GM12878 (cell line): ENCODE results near the gene GALNT6. TPM values are rescaled to one million over a fixed set of nuclear protein-coding genes. Genes with fewer than 3 reads are reported as not detected.
A peak's percentile ranks its signal among the peaks of the same experiment; 100 is the strongest.

Source experiments
- ATAC-seq: fragments of 200-7000 bp; cut with Tn5 transposase; 3 replicates; pipeline ENCODE4 v1.9.1; 2020; ENCODE audit warnings: mild to moderate bottlenecking, moderate library complexity
- BruUV-seq: library from RNA; stranded (reverse); fragments of 400-500 nt; replicated peaks from 2 replicates; lab custom pipeline; 2021; lab: Mats Ljungman, UMichigan
- CTCF ChIA-PET: fragments of 300-600 bp; sonication (Branson Sonifier 250); formaldehyde crosslinking; extraction: SDS; loops from one replicate; lab custom pipeline; 2021; ENCODE audit warnings: inconsistent platforms; lab: Yijun Ruan, JAX
- POLR2A ChIA-PET: fragments of 350-600 bp; formaldehyde crosslinking; extraction: SDS; loops from one replicate; lab custom pipeline; 2021; ENCODE audit warnings: inconsistent platforms; lab: Charles Lee
- RAD21 ChIA-PET: fragments of 300-600 bp; sonication (Branson Sonifier 250); formaldehyde crosslinking; loops from one replicate; lab custom pipeline; 2023; ENCODE audit warnings: antibody characterized with exemption; ENCODE audit not compliant: unreplicated experiment; lab: Charles Lee
- SMC1A ChIA-PET: fragments of 300-600 bp; sonication (Branson Sonifier 250); formaldehyde crosslinking; loops from one replicate; lab custom pipeline; 2023; ENCODE audit not compliant: unreplicated experiment, uncharacterized antibody; lab: Charles Lee
- DNase-seq: peaks from one replicate; pipeline ENCODE4 v3.0.0-alpha.2; 2011; ENCODE audit warnings: low read depth, low spot score
- FAIRE-seq: peaks from 3 replicates; lab custom pipeline; 2011; peaks lifted over from hg19 to GRCh38; lab: Jason Lieb, UNC
- H2AFZ ChIP-seq: 2 replicates; pipeline ENCODE4 v1.6.0; 2011; ENCODE audit warnings: low read depth, low read length, control low read depth; ENCODE audit not compliant: control insufficient read depth
- H3K27ac ChIP-seq: 2 replicates; pipeline ENCODE4 v1.5.1; 2011; ENCODE audit warnings: control low read depth; ENCODE audit not compliant: control insufficient read depth, insufficient read depth
- H3K27me3 ChIP-seq, 2 experiments: replicated peaks in 1 of 2; 2 replicates each; pipeline versions ENCODE4 v1.6.0 to v1.6.1; 2011; ENCODE audit warnings: low read length in 1 of 2; ENCODE audit not compliant: control insufficient read depth in 2 of 2, insufficient read depth in 2 of 2
- H3K36me3 ChIP-seq, 2 experiments: 2 replicates each; pipeline ENCODE4 v1.5.1; 2011; ENCODE audit warnings: low read length in 1 of 2; ENCODE audit not compliant: control insufficient read depth in 2 of 2, insufficient read depth in 2 of 2
- H3K4me1 ChIP-seq: 2 replicates; pipeline ENCODE4 v1.6.1; 2011; ENCODE audit warnings: mild to moderate bottlenecking, low read length, moderate library complexity, mixed read lengths; ENCODE audit not compliant: control insufficient read depth, insufficient read depth
- H3K4me2 ChIP-seq: 2 replicates; pipeline ENCODE4 v1.6.0; 2011; ENCODE audit warnings: control low read depth; ENCODE audit not compliant: control insufficient read depth, insufficient read depth
- H3K4me3 ChIP-seq: fragments of 200-600 bp; sonication (generic); 2 replicates; pipeline ENCODE4 v1.5.1; 2016
- H3K79me2 ChIP-seq: 2 replicates; pipeline ENCODE4 v1.6.0; 2011; ENCODE audit warnings: low read length; ENCODE audit not compliant: control insufficient read depth, insufficient read depth
- H3K9ac ChIP-seq: 2 replicates; pipeline ENCODE4 v1.8.0; 2011; ENCODE audit warnings: low read length, control low read depth, mixed read lengths; ENCODE audit not compliant: control insufficient read depth, insufficient read depth
- H3K9me3 ChIP-seq: replicated peaks from 3 replicates; pipeline ENCODE4 v1.5.1; 2011; ENCODE audit warnings: mild to moderate bottlenecking, low read length; ENCODE audit not compliant: control insufficient read depth, insufficient read depth
- H4K20me1 ChIP-seq: 2 replicates; pipeline ENCODE4 v1.6.0; 2011; ENCODE audit not compliant: control insufficient read depth, insufficient read depth
- BHLHE40 ChIP-seq, 2 experiments: fragments of 450-650 bp in 1 of 2; IDR thresholded peaks; 2 replicates each; pipeline ENCODE4 v1.6.1; 2011 to 2017; ENCODE audit warnings: low read depth in 2 of 2, borderline replicate concordance in 1 of 2, improper control_type of control experiment in 1 of 2, low read length in 1 of 2, mild to moderate bottlenecking in 1 of 2
- BMI1 ChIP-seq: fragments of 450-650 bp; IDR thresholded peaks from 2 replicates; pipeline ENCODE4 v1.6.1; 2016; ENCODE audit warnings: mild to moderate bottlenecking, moderate library complexity, borderline replicate concordance
- CHD1 ChIP-seq: IDR thresholded peaks from 2 replicates; pipeline ENCODE4 v1.6.1; 2012; ENCODE audit warnings: low read depth, low read length, improper control_type of control experiment
- CREB1 ChIP-seq: IDR thresholded peaks from 2 replicates; pipeline ENCODE4 v1.6.1; 2012; ENCODE audit warnings: low read depth, mild to moderate bottlenecking, inconsistent platforms
- GABPA ChIP-seq: IDR thresholded peaks from 2 replicates; pipeline ENCODE4 v1.6.1; 2014; ENCODE audit warnings: antibody characterized with exemption, low read depth, mild to moderate bottlenecking, inconsistent platforms
- IRF4 ChIP-seq: IDR thresholded peaks from 2 replicates; pipeline ENCODE4 v1.6.1; 2011; ENCODE audit warnings: low read depth, low read length
- JUNB ChIP-seq: IDR thresholded peaks from 2 replicates; pipeline ENCODE4 v1.6.1; 2016; ENCODE audit warnings: antibody characterized with exemption, mild to moderate bottlenecking
- RB1 ChIP-seq: fragments of 450-650 bp; formaldehyde crosslinking; IDR thresholded peaks from 2 replicates; pipeline ENCODE4 v1.6.1; 2017; ENCODE audit warnings: mild to moderate bottlenecking, borderline replicate concordance
- SIN3A ChIP-seq: IDR thresholded peaks from 2 replicates; pipeline ENCODE4 v1.6.1; 2012; ENCODE audit warnings: low read depth, low read length, improper control_type of control experiment
- SP1 ChIP-seq: IDR thresholded peaks from one replicate; pipeline ENCODE4 v1.6.1; 2011; ENCODE audit warnings: low read depth, low read length
- TCF7 ChIP-seq: IDR thresholded peaks from 2 replicates; pipeline ENCODE4 v1.6.1; 2014; ENCODE audit warnings: antibody characterized with exemption, borderline replicate concordance
- YBX1 ChIP-seq: fragments of 450-650 bp; IDR thresholded peaks from 2 replicates; pipeline ENCODE4 v1.6.1; 2016; ENCODE audit warnings: antibody characterized with exemption
- WGBS: methylation state at CpG from one replicate; pipeline ENCODE4 v1.1.6; 2016; ENCODE audit warnings: low lambda C conversion rate; ENCODE audit not compliant: insufficient replicate concordance, insufficient coverage; ENCODE audit errors: missing lambda C conversion rate; 5-methylcytosine and 5-hydroxymethylcytosine counted together
- in situ Hi-C: fragments of 300-500 bp; cut with MboI; formaldehyde crosslinking; loops from 9 replicates; pipeline ENCODE4 v1.14.3; 2018; ENCODE audit warnings: mixed read lengths
- intact Hi-C: fragments of 100-400 bp; cut with micrococcal nuclease; formaldehyde crosslinking; loops from one replicate; pipeline ENCODE4 v1.14.2; 2022; ENCODE audit not compliant: unreplicated experiment
- polyA plus RNA-seq, 11 experiments: library from polyadenylated mRNA; depleted of rRNA in 4 of 11; unstranded in 6 of 11; stranded (reverse) in 5 of 11; fragments of >200 nt; fragmentation: Nextera tagmentation in 4 of 11; fragmentation: Illumina TruSeq in 1 of 11; extraction: Ambion mirVana in 4 of 11; extraction: Trizol in 1 of 11; gene quantifications; 1 replicate in 1 of 11; 2 replicates in 10 of 11; pipeline versions ENCODE4 v1.2.1 to v1.2.3, GENCODE V29; 2011 to 2016; ENCODE audit warnings: inconsistent platforms in 2 of 11, missing spikeins in 2 of 11, low read depth in 1 of 11
- total RNA-seq, 4 experiments: library from RNA; depleted of rRNA in 3 of 4; stranded (reverse); fragments of >200 nt in 3 of 4; fragmentation: Illumina TruSeq in 1 of 4; extraction: Trizol in 1 of 4; gene quantifications; 2 replicates each; pipeline versions ENCODE4 v1.2.1 to v1.2.3, GENCODE V29; 2013 to 2021
- TF ChIP-seq, protein P1 (sequence below): fragments of 450-650 bp; IDR thresholded peaks from 2 replicates; pipeline ENCODE4 v1.6.1; 2018; ENCODE audit warnings: borderline replicate concordance, mild to moderate bottlenecking; ENCODE audit not compliant: partially characterized antibody
- TF ChIP-seq, protein P2 (sequence below): IDR thresholded peaks from 2 replicates; pipeline ENCODE4 v1.6.1; 2011; ENCODE audit warnings: mild to moderate bottlenecking, low read depth, low read length, moderate library complexity; ENCODE audit not compliant: insufficient replicate concordance
- TF ChIP-seq, protein P3 (sequence below), 3 experiments: IDR thresholded peaks in 2 of 3; conservative IDR thresholded peaks in 1 of 3; 2 replicates each; pipeline ENCODE4 v1.5.1; 2011; ENCODE audit warnings: low read depth in 3 of 3, low read length in 3 of 3, mild to moderate bottlenecking in 3 of 3, control low read depth in 2 of 3, moderate library complexity in 2 of 3, inconsistent platforms in 1 of 3, mixed read lengths in 1 of 3; ENCODE audit not compliant: control insufficient read depth in 2 of 3, insufficient read depth in 1 of 3; ENCODE audit errors: extremely low read depth in 1 of 3
- TF ChIP-seq, protein P4 (sequence below): IDR thresholded peaks from 2 replicates; pipeline ENCODE4 v1.6.1; 2012; ENCODE audit warnings: low read depth, low read length, improper control_type of control experiment

Gene GALNT6
- total and polyA plus RNA-seq, 10 of the 15 experiments (the other 5 are each of a cell fraction or from before 2014, with no cell fraction given): 6.6 to 40.4 (median 23.7) TPM

DNA sequence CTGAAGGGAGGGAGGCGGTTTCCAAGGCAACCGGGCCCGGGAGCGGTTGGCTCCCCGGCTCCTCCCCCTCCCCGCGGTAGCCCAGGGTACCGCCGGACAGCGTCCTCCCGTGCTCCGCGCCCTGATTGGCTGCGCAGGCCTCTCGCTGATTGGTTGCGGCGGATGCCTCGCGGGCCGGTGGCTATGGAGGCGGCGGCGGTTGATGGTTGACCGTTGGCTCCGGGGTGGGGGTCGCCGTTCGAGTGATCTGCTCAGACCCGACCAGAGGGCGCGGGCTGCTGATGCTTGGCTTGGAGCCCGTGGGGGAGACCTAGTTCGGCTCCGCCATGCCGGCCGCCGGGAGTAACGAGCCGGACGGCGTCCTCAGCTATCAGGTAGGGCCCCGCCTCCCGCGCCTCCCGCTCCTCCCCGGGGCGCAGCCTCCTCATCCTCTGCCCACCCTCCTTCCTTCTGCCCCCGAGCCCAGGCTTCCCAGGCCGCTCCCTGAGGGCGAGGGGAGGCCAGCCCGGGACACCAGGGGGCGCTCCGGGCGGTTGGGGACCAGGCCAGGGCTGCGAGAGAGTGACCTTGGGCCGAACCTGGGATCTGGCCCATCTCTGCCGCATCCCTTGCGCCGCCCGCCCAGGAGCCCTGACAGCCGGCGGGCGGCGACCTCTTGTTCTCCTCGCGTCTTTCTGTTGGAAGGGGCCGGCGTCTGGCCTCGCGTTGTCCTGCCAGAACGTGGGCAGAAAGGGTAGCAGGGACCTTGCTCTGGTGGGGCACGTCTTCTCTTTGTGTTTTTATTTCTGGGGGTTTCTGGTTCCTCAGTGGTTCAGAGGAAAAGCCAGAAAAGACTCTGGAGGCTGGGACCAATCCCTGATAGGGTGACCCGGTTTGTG, 33.7 kb upstream of the GALNT6 start, which contains the start of gene SLC4A8:
SLC4A8 (plus strand) TSS at position 170 of the 878 bp plus-strand sequence; CDS start at position 327, 157 bp downstream.
- Histone ChIP-seq H3K27me3 (no peaks in the 10 kb centered on the region), H3K27ac (no peak within 1 kb of the TSS), H4K20me1 (no peaks in the 10 kb centered on the region), H3K4me1 (peaks cover 3% of the 10 kb centered on the region; the same call in 1 of the 2 replicates), H3K4me3 (peak within 1 kb of the TSS; percentile 71), H3K79me2 (no peaks in the 10 kb centered on the region), H3K9me3 (no peaks in the 10 kb centered on the region), H3K9ac (no peak within 1 kb of the TSS), H3K36me3 (no peaks in the 10 kb centered on the region), H2AFZ (peak within 1 kb of the TSS; percentile 90), H3K4me2 (peak within 1 kb of the TSS; percentile 68)
- intact Hi-C loops (loop anchor here (5.0 to 10.0 kb wide), 2 partner anchors 167 to 560 kb away; partner anchors contain the start of gene SCN8A), in situ Hi-C loops (loop anchor here (5.0 to 10.0 kb wide), 2 partner anchors 102 to 450 kb away; no protein-coding TSS in a partner anchor)
- peak; percentile 98 for ATAC-seq
- CTCF ChIA-PET: interaction anchor here (0.9 to 14.2 kb wide), 6 partner anchors 9 to 107 kb away, joined by 3 to 183 read pairs (median 6); no protein-coding TSS in a partner anchor
- SMC1A ChIA-PET: interaction anchor here (0.7 to 1.6 kb wide), 6 partner anchors 37 to 108 kb away, joined by 3 to 6 read pairs (median 3); no protein-coding TSS in a partner anchor
- POLR2A ChIA-PET: no interaction called here
- BruUV-seq: no TSS peak
- RAD21 ChIA-PET: interaction anchor here (1.1 to 2.0 kb wide), 2 partner anchors 103 to 107 kb away, joined by 4 to 6 read pairs; no protein-coding TSS in a partner anchor
- no peak for DNase-seq
- peak; percentile 18 for FAIRE-seq
- 1% methylated on average over 67 of the region's 73 CpGs for WGBS
- TF ChIP-seq, protein P1, sequence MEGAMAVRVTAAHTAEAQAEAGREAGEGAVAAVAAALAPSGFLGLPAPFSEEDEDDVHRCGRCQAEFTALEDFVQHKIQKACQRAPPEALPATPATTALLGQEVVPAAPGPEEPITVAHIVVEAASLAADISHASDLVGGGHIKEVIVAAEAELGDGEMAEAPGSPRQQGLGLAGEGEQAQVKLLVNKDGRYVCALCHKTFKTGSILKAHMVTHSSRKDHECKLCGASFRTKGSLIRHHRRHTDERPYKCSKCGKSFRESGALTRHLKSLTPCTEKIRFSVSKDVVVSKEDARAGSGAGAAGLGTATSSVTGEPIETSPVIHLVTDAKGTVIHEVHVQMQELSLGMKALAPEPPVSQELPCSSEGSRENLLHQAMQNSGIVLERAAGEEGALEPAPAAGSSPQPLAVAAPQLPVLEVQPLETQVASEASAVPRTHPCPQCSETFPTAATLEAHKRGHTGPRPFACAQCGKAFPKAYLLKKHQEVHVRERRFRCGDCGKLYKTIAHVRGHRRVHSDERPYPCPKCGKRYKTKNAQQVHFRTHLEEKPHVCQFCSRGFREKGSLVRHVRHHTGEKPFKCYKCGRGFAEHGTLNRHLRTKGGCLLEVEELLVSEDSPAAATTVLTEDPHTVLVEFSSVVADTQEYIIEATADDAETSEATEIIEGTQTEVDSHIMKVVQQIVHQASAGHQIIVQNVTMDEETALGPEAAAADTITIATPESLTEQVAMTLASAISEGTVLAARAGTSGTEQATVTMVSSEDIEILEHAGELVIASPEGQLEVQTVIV: no peak
- TF ChIP-seq JUNB: no peak
- peak in 1 of 2 experiments; percentile 24; a peak in 1 of 4 replicates for TF ChIP-seq BHLHE40 (IDR thresholded peaks at IDR 0.05; ENCODE audit: borderline replicate concordance in 1 of 2, low read depth in 2 of 2, low read length in 1 of 2)
- TF ChIP-seq RB1: peak; percentile 32; the same call in 1 of the 2 replicates
- peak; percentile 79 for TF ChIP-seq SP1
- TF ChIP-seq, protein P2, sequence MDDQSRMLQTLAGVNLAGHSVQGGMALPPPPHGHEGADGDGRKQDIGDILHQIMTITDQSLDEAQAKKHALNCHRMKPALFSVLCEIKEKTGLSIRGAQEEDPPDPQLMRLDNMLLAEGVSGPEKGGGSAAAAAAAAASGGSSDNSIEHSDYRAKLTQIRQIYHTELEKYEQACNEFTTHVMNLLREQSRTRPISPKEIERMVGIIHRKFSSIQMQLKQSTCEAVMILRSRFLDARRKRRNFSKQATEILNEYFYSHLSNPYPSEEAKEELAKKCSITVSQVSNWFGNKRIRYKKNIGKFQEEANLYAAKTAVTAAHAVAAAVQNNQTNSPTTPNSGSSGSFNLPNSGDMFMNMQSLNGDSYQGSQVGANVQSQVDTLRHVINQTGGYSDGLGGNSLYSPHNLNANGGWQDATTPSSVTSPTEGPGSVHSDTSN: peak; percentile 46
- no peak for TF ChIP-seq CHD1
- TF ChIP-seq, protein P3, sequence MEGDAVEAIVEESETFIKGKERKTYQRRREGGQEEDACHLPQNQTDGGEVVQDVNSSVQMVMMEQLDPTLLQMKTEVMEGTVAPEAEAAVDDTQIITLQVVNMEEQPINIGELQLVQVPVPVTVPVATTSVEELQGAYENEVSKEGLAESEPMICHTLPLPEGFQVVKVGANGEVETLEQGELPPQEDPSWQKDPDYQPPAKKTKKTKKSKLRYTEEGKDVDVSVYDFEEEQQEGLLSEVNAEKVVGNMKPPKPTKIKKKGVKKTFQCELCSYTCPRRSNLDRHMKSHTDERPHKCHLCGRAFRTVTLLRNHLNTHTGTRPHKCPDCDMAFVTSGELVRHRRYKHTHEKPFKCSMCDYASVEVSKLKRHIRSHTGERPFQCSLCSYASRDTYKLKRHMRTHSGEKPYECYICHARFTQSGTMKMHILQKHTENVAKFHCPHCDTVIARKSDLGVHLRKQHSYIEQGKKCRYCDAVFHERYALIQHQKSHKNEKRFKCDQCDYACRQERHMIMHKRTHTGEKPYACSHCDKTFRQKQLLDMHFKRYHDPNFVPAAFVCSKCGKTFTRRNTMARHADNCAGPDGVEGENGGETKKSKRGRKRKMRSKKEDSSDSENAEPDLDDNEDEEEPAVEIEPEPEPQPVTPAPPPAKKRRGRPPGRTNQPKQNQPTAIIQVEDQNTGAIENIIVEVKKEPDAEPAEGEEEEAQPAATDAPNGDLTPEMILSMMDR (IDR thresholded peaks at IDR 0.05 in 2 of 3, conservative IDR thresholded peaks at IDR 0.05 in 1 of 3; ENCODE audit: control insufficient read depth in 2 of 3, extremely low read depth in 1 of 3, insufficient read depth in 1 of 3, low read depth in 3 of 3, low read length in 3 of 3): peak; percentile 72 to 88 (median 74)
- TF ChIP-seq BMI1: peak; percentile 89
- no peak for TF ChIP-seq CREB1
- TF ChIP-seq YBX1: no peak
- no peak for TF ChIP-seq SIN3A
- no peak for TF ChIP-seq TCF7
- no peak for TF ChIP-seq IRF4
- TF ChIP-seq, protein P4, sequence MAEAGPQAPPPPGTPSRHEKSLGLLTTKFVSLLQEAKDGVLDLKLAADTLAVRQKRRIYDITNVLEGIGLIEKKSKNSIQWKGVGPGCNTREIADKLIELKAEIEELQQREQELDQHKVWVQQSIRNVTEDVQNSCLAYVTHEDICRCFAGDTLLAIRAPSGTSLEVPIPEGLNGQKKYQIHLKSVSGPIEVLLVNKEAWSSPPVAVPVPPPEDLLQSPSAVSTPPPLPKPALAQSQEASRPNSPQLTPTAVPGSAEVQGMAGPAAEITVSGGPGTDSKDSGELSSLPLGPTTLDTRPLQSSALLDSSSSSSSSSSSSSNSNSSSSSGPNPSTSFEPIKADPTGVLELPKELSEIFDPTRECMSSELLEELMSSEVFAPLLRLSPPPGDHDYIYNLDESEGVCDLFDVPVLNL: no peak
- no peak for TF ChIP-seq GABPA
